ENCODE measurements around the gene CTNND2.

CTNND2 gene

DNA sequence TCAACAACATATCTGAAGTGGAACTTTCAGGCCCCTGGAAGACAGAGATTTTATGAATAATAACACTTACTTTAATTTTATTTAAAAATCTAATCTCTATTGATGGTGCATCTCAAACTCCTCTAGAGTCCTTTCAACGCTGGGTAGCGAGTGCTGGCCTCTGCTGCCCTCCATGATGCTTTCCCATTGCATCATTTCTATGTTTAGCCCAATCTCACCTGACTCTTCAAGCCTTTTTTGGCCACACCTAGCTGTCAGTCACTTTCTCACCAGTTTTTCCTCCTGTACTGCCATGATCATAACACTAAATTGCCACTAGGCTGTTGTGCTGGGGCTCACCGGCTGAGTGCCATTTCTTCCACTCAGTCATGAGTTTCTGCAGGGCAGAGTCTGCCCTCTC is 747.1 kb downstream of the CTNND2 start:
- DNase-seq (ENCODE audit: low read depth): no peak

DNA sequence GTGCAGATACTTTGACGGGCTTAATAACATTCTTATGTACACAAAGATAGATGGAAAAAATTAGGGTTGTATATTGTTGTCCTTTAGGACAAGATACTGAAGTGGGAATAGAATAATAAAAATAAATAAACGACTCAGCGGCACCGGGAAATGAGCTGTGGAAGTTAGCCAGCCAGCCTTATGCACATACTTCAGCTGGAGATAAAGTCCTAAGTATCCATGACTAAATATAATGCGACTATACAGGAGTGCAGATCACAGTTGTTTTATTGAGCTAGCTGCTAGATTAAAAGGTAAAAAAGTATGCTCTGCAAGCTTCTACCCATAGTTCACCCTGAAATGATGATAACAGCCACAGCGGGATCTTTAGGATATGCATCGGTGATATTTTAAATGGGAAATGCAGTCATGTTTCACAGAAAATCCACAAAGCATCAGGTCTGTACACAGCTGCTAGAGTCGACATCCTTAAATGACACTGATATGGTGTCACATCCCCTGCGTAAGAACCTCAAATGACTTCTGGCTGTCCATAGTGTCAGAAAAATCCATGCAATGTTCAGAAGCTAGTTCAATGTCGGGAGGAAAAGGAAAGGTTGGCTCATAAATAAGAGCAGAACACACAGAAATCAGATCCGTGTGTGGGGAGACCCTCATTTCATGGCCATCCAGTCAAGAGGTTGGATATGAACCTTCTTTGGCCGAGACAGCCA is 750.4 kb downstream of the CTNND2 start:
- no peak for DNase-seq (ENCODE audit: low read depth)

DNA sequence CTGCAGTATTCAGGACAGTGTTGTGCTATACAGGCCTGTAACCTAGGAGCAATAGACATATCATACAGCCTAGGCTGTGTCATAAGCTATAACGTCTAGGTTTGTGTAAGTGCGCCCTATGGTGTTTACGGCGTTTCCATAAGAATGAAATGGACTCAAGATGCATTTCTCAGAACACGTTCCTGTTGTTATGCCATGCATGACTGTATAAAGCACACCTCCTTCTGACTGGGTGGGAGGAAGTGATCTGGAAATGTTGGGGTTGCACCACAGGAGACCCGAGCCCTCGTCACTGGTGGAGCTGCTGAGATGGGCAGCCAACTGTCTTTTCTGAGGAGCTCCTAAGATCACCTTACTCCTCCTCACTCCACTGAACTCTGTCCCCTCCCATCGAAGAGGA is 751.9 kb downstream of the CTNND2 start:
- no peak for DNase-seq (ENCODE audit: low read depth)

DNA sequence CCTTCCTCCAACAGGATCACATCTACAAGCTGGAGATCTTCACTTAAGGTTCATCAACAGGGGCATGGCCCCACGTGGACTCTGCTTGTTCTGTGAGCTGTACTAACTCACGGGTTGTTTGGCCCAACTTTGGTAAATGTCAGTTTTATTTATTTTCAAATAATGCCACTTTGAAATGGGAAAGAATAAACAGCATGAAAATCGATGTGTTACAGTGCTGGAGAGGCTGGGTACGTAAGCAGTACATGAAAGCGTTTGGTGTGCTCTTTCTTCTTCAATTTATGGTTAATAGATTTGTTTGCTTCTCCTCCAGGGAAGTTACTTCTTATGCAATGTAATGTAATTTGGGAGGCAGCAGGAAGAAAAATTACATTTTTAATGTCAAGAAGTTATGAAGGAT is 753.3 kb downstream of the CTNND2 start:
- no peak for DNase-seq (ENCODE audit: low read depth)

DNA sequence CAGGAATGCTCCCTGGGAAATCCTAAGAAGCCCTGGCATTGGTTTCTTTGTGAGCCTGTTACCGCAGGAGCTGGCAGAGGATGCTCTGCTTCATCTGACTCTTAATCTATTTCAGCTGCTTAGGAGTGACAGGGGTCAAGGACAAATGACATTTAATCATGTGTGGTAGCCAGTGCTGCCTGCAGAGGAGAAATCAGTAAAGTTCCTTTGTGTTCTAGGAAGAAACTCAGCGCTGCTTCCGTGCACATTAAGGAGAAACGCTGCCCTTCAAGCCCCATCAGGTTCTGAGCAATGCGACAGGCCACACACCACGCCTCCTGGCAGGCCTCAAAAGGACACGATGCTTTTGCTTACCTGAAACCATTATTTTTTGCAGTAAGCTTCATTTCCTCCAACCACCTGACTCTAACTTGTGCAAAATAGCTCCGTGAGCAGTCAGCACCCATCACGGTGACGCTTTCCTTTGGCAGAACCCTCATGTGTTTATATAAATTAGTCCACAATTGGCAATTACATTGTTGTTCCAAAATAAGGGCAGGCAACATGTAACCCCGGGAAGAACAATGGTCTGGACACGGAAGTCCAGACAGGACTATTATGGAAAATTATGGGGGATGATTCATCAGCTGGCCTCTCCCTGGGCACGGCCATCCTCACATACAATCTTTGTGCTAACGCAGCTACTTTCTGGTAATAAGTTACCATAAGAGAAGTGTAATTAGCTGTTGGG is 755.3 kb downstream of the CTNND2 start:
- no peak for DNase-seq (ENCODE audit: low read depth)

DNA sequence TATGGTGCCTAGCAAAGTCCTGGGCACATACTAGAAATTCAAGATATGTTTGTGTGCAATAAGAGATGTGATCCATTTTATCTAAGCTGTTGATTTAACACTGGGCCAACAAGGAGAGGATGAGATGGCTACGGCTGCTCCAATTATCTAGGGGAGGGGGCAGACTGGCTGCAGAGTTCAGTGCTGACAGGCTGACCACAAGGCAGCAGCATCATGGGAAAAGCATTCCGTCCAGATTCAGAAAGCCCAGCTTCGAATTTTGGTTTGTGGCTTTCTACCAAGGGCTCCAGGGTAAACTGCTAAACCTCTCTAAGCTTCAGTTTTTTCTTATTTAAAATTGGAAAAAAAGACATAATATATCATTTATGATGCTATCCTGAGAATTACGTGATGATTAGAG is 758.1 kb downstream of the CTNND2 start:
- no peak for DNase-seq (ENCODE audit: low read depth)

DNA sequence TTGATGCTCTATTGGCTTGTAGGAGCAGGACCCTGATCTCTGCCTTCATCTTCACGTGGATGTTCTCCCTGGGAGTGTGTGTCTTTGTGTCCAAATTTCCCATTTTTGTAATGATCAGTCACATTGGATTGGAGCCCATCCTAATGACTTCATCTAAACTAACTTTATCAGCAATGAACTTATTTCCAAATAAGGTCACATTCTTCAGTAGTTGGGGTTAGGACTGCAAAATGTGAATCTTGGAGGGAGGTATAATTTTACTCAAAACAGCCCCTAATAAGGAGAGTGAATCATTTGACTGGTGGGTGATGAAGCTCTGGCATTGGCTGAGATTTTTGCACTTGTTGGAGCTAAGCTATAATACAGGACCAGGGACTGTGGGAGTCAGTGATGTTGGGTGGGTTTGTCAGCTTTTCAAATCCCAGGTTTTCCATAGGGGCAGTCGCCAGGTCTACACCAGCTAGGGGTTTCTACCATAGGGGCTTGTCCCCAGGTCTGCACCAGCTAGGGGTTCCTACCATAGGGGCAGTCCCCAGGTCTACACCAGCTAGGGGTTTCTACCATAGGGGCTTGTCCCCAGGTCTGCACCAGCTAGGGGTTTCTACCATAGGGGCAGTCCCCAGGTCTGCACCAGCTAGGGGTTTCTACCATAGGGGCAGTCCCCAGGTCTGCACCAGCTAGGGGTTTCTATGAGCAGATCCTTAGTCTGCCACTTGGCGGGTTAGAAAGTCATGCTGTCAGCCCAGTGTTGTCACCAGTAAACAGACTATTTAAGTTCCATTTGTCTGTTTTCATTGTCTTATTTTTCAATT is 760.6 kb downstream of the CTNND2 start:
- DNase-seq (ENCODE audit: low read depth): no peak

DNA sequence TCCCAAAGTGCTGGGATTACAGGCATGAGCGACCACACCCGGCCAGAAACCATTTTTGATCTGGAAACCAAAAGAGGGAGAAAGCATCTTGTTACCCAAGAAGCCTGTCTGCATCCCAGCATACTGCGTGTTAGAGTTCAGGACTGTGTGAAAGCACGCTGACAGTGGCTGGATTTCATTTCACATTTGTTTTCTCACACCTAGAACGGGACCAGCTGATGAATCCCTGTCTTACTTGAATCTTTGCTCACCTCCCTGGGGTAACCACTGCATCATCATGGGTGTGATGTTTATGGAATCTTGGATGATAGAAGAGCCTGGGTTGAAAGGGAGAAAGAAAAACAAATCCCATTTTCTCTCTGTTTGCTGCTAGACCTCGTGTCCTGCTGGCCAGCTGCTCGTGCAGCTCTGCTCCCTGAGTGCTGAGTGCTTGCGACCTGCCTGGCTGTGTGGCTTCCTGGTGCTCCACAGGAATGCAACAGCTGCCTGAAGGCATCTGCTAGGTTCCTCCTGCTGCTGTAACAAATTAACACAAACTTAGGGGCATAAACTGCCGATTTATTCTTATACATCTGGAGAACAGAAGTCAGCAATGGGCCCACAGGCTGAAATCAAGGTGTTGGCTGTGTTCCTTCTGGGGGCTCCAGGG is 764.9 kb downstream of the CTNND2 start:
- no peak for DNase-seq (ENCODE audit: low read depth)

DNA sequence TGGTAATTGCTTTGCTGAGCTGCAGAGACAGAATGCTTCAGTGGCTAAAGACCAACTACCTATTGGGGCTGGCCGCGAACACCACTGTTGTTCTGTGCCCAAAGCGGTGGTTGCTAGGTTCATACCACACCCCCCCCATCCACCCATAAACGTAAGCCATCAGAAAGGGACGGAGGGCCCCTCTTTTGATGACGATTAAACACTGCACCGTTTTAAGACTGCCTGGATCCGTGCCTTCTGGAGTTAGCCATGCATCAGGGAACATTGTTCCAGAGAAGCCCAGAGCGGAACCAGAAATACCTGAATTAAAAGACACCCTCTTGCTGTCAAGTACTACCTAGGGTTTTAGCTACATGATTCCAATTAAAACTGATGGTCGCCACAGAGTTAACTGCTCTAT is 774.1 kb downstream of the CTNND2 start:
- DNase-seq (ENCODE audit: low read depth): no peak

DNA sequence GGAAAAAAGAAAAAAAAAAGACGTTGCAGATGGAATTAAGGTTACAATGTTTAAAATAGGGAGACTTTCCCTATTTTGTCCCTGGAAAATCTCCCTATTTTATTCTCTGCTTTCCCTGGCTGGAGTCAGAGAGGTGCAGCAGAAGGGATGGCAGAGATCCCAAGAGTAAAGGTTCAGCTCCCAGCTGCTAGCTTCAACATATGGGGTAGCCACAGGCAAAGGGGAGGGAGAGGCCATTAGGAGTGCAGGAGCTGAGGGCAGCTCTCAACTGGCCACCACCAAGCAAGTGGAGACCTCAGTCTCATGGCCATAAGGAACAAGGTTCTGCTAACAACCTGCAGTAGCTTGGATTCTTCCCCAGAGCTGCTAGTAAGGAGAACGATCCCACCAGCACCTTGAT is 776.2 kb downstream of the CTNND2 start:
- no peak for DNase-seq (ENCODE audit: low read depth)

DNA sequence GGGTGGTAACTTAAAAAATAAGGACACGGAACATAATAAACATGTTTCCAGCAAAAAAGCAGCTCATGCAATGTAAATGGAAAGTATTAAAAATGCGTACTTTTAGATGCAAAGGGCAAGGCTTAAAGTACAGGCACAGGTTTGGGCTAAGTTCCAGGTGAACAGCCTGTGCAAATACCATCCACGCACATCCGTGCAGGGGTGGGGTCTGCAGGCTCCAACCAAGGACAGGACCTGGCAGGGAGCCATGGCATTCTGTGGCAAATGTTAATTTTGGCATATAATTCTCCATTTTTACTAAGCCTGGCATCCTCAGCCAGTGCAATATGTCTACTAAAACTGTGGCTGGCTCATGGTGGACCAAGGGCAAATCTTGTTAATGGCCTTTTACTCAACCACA is 777.4 kb downstream of the CTNND2 start:
- DNase-seq (ENCODE audit: low read depth): no peak

DNA sequence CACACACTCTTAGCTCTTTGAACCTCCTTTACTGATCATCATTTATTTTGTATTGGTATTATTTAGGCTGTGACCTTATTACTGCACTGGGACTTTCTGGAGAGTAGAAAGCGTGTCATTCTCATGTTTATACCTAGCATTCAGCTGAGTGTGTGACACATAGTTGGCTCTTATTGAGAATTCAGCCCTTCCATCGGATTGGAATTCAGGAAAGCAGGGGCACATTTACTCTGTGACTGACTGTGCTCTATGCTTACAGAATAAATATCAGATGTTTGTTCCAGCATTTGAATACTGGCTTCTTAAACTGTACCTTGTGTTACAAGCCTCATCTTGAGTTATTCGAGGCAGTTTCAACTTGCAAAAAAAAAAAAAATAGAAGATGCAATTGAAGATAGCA is 782.4 kb downstream of the CTNND2 start:
- DNase-seq (ENCODE audit: low read depth): no peak

DNA sequence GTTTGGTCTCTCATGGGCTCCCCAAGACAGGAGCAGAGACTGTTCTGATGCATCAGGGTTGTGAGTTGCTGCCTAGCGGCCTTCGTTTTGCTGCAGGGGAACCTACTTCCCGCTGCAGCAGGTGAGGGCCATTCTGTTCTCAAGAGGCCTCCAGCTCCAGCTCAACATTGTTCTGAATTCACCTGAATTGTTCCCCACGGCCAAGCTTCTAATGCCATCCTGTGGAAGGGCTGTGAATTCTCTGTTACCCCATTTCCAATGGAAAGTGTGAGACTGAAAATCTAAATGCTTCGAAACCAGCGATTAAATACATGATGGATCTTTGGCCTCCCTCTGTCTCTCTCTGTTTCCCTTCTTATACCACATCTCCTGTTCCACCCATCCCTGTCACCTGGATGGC is 794.1 kb downstream of the CTNND2 start:
- DNase-seq (ENCODE audit: low read depth): no peak

DNA sequence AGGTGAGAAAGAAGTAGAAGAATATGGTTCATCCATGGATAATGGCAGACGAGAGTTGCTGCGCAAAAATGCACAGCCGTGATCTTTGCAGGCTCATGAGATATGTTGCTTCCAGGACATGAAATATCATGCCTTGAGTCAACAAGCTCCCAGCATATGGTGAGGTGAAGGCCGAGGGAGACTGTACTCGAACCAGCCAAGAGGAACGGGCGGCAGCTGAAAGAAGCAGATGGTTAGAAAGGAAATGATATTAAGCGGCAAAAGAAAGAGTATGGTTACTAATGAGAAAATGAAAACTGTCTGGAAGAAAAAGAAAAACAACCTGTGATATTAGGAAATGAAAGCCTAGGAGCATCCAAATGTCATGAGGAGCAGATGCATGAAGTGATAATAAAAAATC is 798.5 kb downstream of the CTNND2 start:
- no peak for DNase-seq (ENCODE audit: low read depth)

DNA sequence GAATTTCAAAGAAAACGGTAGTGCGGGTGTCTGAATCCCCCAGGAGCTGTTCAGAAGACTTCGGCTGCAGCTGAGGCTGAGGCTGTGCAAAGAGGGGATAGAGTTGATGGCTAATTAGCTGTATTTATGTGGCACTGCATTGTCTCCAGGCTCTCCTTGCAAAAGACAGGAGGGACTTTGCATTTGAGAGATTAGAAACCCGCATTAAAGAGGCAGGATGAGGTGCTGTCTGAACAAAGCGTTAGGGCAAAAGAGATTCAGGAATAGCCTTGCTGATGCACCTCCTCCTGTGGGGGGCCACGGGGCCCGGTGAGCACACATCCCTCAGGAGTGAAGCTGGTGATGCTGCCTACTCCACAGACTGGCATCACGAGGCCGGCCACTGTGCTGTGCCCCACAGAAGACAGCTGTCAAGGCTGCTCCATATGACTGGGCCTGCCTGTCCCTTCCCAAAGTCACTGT is 799.6 kb downstream of the CTNND2 start:
- no peak for DNase-seq (ENCODE audit: low read depth)

DNA sequence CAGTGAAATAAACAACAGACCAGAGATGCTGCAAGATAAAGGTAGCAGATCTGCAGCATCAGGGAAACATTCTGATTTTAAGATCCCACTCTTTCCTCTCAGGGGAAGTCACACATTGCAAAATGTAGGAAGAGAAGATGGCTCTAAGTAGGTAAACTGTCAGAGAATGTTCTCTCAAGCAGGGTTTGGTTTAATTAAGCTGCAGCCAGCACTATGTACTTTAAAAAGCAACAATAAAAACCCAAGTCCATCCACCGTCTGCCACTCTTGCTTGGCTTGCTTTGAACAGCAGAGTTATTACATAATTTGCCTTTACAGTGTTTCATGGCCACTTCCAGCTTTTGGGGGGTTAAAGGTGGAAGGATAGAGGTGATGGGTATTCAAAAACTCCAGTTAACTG is 800.0 kb downstream of the CTNND2 start:
- DNase-seq (ENCODE audit: low read depth): no peak

DNA sequence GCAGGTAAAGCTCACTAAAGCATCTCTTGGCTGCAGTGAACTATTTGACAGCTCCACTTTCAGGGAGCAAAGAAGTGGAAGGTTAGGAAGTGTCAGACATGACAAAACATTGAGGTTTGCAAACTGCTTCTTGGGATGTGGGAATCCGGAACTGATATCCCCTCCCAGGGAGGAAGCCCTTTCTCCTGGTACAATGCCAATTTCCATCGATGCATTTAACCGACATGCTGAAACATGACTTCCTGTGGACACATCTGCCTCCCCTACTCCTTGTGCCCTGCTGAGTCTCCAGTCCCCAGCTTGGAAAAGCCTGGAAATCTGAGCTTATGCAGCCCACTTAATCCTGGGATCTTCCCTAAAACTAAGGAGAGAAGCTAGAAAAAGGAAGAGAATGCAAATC is 820.1 kb downstream of the CTNND2 start:
- DNase-seq (ENCODE audit: low read depth): no peak

DNA sequence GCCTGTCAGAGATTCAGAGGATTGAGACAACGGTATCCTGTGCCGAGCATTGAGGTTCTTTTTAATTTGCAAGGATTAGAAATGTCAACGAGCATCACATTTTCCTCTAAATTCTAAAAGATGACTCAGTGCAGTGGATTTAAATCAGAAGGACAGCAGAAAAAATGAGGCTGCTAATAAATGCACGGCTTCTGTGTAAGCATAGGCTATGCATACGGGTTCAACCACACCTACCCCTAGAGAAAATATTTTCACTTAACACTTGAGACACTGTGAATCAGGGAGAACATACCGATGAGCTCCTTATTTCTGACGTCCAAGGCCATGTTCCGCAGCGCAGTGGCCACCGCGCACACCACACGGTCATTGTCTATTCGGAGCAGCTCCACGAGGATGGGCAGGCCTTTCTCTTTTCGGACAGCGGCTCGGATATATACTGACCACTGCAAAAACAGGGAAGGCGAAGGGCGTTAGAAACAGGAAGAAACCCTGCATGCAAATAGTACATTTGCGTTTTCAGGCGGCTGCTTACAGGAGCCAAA is 821.8 kb downstream of the CTNND2 start:
- DNase-seq (ENCODE audit: low read depth): no peak

DNA sequence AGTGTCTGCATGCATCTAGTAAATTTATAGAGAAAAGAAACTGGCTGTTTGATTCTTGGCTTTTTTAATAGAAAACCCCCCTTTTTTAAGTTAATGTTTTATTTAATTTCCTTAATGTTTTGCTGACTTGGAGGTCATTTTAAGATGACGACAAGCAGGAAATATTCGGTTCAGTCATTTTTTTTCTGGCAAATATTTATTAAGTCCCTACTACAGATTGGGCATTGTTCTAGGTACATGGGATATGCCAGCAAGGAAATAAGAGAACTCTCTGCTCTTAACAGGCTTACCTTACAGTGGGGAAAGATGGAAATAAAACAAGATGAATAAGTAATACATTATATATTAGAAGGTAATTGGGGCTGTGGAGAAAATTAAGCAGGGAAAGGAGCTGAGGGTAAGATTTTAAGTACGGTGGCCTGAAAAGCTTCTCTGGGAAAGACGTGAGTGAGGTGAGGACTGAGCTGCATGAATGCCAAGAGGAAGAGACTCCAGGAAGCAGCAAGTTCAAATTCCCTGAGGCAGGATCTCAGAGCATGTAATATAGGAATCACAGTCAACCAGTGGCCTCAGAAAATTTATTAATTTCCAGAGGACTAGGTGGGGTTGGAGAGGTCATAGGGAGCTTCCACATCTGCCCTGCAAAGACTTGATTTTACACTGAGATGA is 827.2 kb downstream of the CTNND2 start:
- no peak for DNase-seq (ENCODE audit: low read depth)

DNA sequence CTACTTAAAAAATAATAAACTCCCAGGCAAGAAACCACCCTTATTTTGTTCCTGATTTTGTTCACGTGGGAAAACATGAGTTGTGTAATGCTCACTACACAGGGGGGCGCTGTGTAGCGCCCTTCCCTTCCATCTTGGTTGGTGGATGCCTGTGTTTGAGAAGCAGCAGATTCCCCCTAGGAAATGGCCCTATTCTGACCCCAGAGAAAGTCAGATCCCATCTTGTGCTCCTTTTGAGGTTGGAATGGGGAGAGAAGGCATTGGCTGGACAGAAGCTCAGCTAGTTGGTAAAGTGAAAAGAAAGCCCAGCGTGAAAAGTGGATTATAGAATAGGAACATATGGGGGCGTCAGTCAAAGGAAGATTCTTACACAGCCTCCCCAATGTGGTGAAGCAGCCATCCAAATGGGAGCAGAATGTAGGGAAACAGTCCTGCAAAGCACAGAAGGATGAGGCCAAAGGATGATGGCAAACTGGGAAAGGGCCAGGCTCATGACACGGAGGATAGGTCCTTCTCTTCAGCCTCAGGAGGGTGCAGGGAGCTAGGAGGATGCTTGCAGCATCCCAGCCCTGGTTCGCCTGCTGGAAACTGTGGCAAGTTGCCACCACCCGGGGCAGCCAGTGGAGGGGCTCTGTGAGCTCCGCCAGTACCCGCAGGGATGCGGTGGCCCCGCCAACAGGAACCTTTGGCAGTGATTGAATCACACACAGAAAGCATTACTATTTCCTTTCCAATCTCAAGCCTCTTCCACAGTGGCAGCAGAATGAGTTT is 829.0 kb downstream of the CTNND2 start:
- no peak for DNase-seq (ENCODE audit: low read depth)

DNA sequence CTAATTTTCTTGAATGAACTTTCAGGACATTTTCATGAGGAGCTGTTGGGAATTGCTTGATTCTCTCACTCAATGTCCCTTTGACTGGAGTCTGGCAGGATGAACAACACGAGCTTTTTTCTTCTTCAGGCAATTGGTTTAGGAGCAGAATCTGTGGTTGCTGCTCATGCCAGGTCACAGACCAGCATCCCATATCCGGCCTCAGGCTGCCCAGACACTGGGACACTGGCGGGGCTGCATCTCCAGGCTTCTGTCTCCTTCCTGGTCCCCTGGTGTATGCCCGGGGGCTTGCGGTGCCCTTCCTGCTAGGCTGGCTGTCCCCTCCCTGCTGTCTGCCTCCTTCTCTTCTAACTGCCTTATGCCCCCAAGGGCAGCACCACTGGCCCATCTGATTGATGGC is 831.7 kb downstream of the CTNND2 start:
- DNase-seq (ENCODE audit: low read depth): no peak

Measured in fibroblast of the conjunctiva (primary cell).